HuH-7 (cell line): ENCODE data around the gene SPESP1.
"Not testable (repeated sequence)": the region's sequence is repeated elsewhere in the genome, so short reads cannot be mapped to it uniquely, and the experiment has no call there.

Experiments
- DNase-seq: peaks from one replicate; pipeline ENCODE4 v3.0.0; 2011; ENCODE audit warnings: low spot score

The SPESP1 gene

DNA sequence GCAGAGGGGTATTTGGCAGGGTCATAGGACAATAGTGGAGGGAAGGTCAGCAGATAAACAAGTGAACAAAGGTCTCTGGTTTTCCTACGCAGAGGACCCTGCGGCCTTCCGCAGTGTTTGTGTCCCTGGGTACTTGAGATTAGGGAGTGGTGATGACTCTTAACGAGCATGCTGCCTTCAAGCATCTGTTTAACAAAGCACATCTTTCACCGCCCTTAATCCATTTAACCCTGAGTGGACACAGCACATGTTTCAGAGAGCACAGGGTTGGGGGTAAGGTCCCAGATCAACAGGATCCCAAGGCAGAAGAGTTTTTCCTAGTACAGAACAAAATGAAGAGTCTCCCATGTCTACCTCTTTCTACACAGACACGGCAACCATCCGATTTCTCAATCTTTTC, 33.4 kb downstream of the SPESP1 start:
- not testable (repeated sequence) for DNase-seq

DNA sequence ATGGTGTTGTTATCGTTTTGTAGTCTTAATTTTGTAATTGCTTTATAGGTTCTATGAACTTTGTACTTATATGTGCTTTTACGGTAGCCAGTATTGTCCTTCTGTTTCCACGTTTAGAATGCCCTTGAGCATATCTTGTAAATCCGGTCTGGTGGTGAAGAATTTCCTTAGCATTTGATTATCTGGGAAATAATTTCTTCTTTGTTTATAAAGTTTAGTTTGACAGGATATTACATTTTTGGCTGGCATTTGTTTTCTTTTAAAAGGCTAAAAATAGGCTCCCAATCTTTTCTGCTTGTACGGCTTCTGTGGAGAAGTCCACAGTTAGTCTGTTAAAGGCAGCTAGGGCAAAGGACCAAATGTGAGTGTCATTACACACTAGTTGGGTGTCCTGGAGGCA, 36.7 kb downstream of the SPESP1 start:
- DNase-seq: no peak

DNA sequence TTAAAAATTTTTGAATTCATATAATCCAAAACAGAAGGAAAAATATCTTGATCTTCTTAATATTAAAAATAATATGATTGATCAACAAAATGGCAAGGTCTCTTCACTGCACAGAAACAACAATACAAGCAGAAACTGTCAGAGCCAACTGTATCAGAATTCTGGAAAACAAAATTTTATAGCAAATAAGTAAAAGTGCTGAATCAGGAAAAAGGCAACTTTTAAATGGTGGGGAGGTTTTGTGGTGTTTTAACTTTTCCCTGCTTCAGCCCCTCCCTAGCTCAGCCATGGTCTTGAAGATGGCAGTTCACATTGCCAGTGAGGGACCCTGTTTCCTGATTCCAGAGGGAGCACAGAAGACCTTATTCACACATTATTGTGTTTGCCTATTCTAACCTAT, 37.6 kb downstream of the SPESP1 start:
- DNase-seq: no peak

DNA sequence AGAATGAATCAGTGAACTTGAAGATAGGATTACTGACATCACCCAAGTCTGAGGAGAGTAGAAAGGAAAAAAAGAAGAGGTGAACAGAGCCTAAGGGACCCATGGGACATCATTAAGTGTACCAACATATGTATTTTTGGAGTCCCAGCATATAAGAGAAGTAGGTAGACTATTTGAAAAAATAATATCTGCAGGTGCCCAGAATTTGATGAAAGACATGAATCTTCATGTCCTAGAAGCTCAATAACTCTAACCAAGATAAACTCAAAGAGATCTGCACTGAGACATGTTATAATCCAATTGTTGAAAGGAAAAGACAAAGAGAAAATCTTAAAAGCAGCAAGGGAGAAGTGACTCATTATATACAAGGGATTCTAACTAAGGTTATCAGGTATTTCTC, 39.0 kb downstream of the SPESP1 start:
- DNase-seq: no peak

DNA sequence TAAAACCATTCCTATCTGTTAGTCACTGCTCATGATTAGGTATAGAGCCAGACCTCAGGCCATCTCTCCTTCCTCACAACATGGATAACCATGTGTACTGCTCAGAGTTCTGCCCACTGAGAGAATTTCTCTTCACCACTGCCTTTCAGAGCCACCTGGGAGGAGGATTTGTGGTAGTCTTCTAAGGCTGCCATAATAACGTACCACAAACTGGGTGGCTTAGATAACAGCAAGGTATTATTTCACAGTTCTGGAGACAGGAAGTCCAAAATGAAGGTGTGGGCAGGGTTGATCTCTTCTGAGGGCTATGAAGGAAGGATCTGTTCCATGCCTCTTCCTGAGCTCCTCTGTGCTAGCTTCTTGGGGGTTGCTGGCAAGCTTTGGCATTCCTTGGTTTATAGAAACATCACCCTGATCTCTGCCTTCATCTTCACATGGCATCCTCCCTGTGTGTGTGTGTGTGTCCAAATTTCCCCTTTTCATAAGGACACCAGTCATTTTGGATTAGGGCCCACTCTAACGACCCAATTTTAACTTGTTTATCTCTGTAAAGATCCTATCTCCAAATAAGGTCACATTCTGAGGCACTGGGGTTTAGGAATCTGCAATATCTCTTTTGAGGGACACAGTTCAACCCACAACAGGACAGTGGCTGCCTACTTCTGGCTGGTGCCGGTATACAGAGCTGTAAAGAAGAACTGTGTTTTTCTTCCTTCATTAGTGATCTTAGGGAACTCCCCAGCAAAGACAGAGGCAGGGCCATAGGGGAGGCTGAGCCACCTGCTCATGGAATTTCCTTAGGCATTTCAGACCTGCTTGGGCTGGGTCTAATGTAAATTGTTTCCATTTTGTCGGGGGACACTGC, 42.1 kb downstream of the SPESP1 start:
- DNase-seq: no peak

DNA sequence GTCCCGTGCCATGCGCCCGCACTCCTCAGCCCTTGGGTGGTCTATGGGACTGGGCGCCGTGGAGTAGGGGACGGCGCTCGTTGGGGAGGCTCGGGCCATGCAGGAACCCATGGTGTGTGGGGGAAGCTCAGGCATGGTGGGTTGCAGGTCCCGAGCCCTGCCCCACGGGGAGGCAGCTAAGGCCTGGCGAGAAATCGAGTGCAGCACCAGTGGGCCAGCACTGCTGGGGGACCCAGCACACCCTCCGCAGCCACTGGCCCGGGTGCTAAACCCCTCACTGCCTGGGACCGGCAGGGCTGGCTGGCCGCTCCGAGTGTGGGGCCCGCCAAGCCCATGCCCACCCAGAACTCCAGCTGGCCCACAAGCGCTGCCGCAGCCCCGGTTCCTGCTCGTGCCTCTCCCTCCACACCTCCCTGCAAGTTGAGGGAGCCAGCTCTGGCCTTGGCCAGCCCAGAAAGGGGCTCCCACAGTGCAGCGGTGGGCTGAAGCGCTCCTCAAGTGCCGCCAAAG, 45.4 kb downstream of the SPESP1 start:
- DNase-seq: not testable (repeated sequence)

DNA sequence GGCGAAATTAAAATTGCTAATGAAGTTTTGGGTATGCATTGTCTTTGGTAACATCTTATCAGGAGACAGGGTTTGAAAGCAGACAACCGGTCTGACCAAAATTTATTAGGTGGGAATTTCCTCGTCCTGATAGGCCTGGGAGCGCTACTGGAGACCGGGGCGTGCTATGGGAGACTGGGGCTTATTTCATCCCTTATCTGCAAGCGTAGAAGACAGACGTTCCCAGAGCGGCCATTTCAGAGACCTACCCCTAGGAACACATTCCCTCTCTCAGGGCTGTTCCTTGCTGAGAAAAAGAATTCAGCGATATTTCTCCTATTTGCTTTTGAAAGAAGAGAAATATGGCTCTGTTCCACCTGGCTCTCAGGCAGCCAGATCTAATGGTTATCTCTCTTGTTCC, 47.1 kb downstream of the SPESP1 start:
- not testable (repeated sequence) for DNase-seq

DNA sequence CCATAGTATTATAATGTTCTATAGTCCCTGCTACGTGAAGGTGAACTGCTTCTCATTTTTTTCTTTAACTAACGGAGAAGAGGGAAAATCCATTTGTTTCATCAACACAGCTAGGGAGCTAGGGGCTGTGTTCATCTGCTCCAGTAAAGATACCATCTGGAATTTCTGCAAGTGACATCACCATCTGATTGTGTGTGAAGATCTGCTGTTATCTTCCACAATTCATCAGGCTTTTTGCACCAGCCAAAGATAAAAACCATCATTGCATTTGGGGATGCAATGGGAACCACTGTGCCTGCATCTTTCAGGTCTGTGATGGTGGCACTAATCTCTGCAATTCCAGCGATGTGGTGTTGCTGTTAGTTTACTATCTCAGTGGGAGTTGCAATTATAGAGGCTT, 48.7 kb downstream of the SPESP1 start:
- DNase-seq: no peak

DNA sequence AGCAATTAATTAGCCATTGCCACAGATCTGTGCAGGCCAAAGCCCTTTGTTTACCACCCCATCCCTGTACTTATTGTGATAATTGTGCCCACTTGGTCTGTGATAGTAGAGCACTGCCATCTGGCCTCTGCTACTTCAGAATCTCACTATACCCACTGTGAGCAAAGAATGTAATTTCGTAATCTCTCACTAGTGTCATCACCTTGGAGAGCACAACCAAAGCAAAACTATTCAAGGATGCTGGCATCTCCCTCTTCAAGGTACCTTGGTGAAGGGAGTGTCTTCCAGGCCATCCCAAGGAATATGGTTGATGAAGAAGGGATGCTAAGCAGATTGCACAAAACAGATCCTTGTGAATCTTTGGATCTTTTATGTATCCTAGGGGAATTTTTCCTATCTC, 49.5 kb downstream of the SPESP1 start:
- no peak for DNase-seq

DNA sequence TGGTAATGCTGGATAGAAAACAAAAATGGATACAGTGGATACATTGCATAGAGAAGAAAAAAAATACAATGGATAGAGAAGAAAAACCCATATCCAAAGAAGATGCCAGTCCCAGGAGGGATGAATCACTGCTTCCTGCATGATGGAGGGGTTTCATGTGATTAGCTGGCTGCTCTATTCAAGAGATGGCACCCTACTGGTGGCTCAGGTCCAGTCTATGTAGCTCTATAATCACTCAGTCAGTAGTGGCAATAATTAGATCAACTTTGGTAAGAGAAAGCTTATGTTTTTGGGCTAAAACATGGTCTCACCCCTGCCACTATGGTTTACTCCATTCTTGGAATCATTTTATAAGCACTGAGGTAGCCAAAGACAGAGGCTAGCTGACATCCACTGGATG, 50.5 kb downstream of the SPESP1 start:
- no peak for DNase-seq

DNA sequence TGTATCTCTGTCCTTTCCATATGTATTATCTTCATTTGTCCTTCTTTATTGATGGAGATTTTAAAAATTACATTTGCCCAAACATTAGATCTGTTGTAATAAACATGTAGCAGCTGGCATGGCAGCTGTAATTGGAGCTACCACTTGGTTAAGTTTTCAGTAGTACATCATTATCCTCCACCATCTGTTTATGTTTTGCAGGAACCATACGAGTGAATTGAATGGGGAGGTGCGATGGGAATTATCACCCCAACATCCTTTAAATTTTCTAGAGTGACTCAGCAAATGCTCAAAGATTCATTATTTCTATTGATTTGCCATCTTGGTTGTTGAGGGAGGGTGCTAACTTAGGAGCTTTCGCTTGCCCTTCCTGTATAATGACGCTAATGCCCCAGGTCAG, 51.6 kb downstream of the SPESP1 start:
- DNase-seq: no peak

DNA sequence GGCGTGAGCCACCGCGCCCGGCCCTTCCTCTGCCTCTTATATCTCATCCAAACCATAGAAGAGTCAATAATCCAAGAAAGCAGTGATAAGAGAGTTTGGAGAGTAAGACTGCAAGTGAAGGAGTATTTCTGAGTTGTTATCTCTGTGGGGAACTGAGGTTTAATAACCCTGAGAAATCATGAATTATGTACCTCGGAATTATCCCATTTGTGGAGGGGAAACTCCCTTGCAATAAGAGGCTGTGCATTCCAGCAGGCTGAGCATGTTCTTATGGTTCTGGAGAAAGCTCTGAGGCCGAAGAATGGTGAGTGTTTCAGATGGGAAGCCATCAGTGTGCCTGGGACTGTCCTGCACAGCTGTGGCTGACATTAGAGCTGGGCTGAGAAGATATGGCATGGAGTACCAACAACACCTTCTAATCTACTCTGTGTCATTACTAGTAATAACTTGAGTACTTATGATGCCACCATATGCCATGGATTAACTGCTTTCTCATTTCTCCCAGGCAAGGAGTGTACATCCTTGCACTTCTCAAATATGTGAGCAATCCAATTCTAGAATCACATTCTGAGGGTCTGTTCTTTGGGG, 52.7 kb downstream of the SPESP1 start:
- DNase-seq: no peak

DNA sequence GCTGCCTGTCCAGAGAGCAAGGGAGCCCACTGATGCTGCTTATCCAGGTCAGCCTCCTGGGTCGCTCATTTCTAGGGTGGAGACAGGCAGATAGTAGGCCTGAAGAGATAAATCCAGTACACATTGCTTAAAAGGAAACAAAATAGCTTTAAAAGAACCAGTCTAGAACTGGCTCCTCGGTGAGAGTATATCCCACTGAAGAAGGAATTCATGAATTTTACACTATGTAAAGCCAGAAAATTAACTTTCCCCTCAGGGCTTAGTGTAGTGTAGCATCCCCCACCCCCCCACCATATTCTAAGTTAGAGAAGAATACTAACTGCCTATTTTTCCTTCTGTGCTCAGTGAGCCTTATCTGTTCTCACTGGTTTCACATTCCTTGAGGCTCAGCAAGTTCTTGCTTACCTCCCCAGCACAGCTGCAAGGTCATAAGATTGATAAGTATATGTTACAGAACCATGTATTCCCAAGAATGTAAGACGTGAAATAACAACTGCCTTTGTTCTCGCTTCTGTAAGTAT, 53.7 kb downstream of the SPESP1 start:
- no peak for DNase-seq

DNA sequence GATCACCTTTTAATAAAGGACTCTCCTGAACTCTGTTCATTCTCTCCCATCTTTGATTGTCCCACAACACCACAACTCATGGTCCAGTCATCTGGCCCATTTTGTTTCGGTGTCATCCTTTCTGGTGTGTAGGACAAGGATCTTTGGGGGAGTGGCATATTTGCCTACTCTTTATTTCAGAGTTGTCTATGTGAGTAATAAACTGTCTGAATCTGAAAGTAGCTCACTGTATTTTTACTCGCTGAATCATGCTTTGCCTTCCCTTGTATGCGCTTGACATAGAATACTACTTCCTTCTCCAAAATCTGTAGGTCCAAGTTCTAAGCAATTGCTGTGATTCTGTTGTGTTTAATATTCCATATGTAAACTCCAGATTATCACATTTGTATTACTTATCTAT, 54.3 kb downstream of the SPESP1 start:
- no peak for DNase-seq

DNA sequence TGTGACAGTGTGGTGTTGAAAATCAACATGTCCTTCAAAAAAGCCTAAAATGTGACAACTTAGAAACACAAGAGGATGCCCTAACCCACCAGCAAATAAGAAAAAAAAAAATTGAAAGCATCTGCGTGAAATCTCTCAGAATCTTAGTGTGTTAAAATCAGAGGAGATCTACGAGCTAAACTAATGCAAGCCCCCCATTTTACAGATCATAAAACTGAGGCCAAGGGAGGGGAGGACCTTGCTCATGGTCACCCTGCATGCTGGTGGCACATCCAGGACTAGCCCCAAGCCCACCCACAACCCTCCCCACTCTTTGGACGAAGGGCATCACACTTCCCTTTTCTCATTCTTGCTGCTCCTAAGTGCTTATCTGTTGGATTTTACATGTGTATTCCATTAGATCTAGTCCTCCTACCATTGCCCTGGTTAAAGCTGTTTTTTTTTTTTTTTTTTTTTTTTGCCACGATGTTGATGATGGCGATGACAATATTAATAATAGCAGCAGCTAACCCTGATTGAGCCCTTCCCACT, 55.1 kb downstream of the SPESP1 start:
- DNase-seq: no peak

DNA sequence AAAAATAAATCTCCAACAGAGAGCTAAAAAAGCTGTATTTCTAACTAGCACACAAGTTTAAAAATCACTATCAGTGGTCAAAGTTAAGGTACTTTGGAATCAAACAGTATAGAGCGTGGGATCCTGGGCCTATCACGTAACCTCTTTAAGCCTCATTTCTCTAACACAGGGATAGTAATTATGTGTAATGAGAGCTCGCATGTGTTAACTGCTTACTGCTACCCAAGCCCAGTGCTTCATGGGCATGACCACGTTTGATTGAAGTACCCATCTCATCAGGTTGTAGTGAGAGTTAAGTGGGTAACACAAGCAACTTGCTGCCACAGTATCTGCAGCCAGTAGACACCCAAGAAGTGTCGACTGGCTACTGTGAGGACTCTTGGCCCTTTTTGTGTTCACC, 56.0 kb downstream of the SPESP1 start:
- no peak for DNase-seq

DNA sequence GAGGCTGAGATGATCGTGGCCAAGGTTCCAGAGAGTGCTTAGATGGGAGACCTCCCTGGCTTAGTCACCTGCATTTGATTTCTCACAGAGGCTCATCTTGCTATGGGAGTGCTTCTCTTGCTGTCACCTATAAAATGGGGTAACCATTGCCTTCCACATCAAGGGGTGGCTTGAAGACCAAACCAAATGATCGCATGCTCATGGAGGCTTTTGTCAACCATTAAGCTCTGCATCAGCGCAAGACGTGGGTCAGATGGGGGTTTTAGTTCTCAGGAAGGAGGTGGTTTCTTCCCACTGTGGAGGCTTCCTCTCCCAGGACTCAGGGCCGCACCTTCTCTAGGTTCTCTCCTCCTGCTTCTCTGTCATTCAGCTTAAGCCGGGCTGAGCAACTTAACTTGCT, 56.8 kb downstream of the SPESP1 start:
- DNase-seq: no peak

DNA sequence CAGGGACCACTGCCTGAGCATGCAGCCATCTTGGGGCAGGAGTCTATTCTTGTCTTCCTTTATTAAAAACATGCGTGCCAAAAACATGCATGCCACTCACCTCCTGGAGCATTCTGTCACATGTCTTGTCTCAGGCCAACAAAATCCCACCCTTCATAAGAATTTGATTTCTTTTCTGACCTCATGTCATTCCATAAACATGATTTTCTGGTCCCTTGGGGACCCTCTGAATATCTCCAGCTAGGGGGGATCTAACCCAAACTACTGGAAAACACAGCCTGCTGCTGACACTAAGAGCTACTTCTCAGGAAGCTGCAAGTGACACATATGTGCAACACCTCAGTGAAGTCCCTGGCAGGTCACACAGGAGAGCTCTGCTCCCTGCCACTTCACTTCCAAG, 57.4 kb downstream of the SPESP1 start:
- DNase-seq: no peak

DNA sequence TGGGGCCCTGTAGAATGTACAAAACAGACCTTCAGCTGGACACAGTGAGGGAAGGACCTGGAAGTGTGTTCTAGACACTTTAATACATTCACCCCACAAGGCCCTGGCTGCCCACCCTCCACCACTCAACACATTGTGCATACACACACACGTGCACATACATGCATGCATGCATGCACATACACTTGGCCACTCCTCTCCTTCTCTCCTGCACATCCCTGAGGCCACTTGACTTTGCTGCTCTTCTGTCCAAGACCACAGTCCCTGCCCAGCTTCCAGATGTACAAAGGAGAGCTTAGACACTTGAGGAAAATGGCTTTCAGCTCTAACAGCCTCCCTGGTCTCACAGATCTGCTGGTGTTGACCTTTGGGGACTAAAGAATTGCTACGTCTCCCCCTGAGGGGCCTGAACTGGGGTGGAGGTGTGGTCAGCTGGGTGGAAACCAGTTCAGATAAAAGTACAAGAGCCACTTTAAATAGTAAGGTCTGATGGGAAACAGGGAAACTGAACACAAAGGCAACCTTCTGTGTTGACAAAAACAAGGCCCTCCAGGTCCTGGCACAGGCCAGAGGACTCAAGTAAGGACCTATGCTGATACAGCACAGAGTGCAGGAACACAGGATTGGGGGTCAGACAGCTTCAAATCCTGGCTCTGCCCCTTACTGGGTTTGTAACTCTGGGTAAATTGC, 59.4 kb downstream of the SPESP1 start:
- DNase-seq: no peak

DNA sequence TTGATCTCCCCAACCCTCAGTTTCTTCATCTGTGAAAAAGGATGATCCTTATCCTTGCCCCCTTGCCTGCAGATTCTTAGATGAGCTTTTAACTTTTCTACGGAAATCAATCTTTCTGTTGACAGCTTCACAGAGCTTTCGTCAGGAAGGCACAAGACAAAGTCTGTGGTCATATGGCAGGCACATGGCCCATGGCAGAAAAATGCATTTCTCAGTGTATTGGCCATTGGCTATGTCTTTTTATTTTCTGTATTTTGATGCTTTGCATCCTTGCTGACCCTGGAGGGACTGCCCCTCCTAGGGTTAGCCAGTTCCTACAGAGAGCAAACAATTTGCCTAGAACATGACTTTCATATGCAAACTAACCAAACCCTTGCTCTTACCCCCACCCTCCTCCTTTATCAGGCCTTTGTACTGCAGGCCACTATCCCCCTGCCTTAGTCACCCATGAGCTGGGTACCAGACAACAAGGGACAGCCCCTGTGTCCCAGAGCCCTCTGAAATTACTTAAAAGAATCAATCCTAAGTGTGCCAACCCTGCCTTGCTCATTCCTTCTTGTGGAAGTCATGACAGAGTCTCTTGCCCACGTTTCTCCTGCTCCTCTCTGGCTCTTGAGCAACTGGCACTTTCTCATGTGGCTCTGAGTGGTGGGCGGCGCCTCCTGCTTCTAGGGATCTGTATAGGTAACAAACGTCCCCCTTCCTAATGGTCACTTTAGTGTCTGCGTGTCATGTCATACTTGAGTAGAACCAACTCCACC, 60.1 kb downstream of the SPESP1 start:
- no peak for DNase-seq

DNA sequence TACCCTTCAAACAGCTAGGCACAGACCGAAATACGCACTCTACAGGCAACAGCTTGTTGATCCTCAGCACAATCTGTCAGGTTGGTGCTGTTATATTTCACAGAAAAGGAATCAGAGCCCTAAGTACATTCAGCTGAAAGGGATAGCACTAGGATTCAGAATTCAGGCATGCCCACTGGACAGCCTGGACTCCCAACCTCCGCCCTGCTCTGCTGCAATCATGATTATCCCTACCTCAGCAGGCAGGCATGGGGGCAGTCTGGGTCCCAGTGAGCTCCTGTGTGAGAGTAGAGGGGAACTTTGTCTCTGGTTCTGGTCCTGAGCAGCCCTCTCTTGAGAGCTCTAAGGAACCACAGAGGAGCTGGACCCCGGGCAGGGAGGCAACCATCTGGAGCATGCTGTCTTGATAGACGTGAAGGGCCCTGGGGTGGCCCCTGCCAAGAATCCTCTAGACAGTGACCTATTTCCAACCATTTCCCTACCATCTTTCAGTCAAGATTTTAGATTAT, 60.7 kb downstream of the SPESP1 start:
- DNase-seq: no peak

DNA sequence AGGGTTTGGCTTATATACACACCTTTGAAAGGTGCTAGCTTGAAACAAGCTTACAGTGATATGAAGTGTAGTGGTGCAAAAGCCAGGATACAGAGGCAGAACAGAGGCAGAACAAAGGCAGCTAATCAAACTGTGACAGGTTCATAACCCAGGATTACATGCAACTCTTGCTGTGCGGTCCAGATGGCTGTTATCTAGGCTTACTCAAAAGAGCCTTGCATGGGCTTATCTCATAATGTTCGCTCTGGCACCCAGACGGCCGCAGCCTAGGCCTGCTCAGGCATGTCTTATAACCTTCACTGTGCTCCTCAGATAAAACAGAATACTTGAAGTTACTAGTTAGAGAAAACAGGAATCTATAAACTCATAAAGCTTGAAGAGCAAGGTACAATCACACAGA, 61.4 kb downstream of the SPESP1 start:
- DNase-seq: no peak
